SIG-M5 (cell line): ENCODE results near the gene SCARB1.

ENCODE experiments used
- DNase-seq: peaks from one replicate; lab custom pipeline; 2025; lab: John Stamatoyannopoulos, UW

Gene SCARB1

DNA sequence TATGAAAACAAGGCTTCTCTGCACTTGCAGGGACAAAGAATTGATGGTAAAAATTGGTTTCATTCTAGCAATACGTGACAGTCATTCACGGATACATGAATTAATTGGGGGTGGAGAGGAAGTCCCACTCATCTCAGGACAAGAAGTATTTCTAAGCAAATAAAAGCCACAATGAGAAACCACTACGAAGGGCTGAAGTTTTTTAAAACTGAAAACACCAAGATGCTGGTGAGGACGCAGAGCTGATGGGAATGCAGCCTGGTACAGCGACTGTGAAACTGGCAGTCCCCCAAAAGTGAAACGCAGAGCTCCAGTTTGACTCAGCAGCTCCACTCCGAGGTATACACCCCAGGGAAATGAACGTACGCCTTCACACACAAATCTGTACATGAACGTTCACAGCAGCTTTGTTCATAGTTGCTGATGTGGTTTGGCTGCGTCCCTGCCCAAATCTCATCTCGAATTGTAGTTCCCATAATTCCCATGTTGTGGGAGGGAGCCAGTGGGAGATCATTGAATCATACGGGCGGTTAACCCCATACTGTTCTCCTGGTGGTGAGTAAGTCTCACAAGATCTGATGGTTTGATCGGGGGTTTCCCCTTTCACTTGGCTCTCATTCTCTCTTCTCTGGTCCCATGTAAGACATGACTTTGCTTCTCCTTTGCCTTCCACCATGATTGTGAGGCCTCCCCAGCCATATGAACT, 89.0 kb downstream of the SCARB1 start:
- no peak for DNase-seq

DNA sequence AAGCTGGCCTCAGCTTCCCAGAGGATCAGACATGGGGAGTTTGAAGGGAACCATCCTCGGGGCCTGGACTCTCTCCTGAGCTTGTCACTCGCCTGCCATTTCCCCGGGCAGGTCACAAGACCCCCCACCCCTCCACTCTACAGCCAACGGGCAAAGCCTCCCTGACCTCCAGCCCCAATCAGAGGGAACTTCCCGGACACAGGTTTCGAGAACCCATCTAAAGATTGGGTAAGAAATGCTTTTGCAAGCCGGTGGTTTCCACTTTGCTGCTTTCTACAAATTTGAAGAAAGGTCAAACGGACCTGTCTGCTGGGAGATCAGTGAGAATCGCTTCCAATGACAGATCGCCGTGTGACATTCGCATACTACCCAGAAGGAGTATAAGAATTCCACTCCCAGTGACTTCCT, 89.6 kb downstream of the SCARB1 start:
- DNase-seq: no peak

DNA sequence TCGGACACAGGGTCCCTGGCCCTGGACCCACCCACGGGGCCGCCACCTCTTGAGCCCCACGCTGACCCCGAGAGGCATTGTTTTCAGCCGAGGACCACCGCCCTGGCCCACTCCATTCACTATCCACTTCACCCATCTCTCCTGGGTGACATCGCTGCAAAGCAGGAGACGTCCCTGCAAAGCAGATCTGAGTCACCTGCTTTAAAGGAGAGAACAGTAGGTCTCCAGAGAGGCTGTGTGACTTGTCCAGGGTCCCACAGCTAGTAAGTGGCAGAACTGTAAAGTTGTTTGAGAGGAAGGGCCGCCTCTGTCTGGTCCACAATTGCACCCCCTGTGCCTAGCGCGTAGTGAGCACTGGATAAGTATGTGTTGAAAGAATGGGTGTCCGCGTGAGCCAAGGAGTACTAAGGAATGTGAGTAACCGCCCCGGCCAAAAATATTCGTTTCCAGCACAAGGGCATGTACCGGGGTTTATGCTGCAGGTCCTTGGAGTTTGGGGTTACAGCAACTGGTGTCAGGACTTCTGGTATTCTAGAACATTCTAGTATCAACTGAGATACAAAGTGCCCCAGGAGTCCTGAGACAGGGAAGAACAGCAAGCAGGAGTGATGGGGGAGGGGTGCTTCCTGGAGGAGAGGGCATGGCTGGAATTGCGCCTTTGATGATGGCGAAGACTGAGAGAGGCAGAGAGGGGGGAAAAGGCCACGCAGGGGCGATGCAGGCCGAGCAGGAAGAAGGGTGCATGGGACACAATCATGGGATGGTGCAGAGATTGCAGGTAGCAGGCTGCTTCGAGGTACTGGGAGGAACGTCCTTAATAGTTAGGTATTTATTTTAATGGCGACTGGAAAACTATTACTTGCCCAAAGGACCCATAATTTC, 91.1 kb downstream of the SCARB1 start:
- DNase-seq: no peak

DNA sequence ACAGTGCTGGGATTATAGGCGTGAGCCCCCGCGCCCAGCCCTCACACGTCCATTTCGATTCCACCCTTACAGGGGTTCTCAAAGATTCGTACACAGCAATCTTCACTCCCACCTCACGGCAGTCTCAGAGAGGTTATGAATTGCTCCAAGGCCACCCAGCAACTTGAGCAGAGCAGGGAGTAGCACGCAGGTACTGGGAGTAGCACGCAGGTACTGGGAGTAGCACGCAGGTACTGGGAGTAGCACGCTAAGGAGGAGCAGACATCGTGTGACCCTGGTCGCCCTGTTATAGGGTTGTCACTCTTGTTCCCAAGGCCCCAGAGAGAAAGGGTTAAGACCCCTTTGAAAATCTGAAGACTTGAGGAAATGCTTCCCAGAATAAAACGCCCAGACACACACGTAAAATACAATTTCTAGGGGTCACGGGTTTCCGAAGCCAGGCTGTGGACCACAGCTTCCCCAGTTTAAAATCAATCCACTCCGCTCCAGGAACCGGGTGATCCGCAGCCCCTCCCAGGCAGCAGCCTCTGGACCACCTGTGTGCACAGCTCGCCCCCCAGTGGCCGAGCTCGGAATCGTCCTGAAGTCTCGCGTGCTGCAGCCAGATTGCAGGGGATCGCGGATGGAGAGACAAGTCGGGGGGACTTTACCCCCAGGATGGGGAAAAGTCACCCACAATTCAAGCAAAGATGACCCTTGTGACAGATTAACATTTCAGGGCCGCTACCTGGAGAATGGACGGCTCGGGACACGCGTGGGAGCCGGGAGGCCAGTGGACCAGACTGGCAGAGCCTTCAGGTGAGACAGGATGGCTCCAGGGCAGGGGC, 92.0 kb downstream of the SCARB1 start:
- DNase-seq: no peak

DNA sequence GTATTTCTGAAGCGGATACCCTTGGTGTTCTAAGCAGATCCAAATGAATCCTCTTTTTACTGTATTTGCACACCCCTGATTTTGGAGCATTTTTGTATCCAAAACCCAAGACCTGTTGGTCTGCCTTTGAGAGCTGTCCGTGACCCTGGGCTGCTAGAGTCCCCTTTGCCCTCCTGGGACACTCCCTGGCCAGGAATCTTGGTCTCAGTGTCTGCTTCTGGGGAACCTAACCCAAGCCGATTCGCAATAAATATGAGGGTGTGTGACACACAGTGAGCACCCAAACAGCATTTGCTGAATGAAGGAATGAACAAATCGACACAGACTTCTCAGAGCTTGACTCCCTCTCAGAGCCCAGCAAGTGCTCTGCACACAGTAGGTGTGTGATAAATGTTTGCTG, 92.9 kb downstream of the SCARB1 start:
- no peak for DNase-seq

DNA sequence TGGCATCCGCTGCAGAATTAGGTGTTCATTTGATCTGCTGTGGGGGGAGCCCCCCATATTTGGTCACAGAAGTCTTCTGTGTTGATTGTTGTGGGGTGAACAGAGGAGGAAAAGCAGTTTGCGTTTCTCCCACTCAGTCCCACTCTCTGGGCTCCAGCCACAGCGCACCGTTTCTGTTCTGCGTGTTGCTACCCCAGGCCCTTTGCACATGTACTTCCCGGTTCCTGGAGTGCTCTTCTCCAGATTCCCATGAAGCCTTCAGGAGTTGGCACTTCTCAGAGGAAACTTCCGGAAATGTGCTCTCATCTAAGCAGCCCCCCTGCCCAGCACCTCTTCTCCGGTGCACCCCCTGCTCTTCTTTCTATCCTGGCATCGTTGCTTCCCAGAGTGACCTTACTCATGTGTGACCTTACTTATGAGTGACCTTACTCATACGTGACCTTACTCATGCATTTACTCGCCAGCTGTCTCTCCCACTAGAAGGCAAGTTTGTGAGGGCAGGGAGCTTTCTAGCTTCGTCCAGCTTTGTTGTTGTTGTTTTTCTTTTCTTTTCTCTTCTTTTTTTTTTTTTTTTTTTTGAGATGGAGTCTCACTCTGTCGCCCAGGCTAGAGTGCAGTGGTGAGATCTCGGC, 93.7 kb downstream of the SCARB1 start:
- DNase-seq: no peak

DNA sequence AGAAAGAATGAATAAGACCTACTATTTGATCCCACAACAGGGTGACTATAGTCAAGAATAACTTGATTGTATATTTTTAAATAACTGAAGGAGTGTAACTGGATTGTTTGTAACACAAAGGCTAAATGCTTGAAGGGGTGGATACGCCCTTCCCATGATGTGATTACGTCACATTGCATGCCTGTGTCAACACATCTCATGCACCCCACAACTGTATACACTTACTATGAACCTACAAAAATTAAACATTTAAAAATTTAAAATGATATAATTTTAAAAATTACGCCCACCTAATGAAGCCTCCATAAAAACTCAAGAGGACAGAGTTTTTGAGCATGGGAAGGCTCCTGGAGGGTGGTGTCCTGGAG, 94.5 kb downstream of the SCARB1 start:
- DNase-seq: no peak

DNA sequence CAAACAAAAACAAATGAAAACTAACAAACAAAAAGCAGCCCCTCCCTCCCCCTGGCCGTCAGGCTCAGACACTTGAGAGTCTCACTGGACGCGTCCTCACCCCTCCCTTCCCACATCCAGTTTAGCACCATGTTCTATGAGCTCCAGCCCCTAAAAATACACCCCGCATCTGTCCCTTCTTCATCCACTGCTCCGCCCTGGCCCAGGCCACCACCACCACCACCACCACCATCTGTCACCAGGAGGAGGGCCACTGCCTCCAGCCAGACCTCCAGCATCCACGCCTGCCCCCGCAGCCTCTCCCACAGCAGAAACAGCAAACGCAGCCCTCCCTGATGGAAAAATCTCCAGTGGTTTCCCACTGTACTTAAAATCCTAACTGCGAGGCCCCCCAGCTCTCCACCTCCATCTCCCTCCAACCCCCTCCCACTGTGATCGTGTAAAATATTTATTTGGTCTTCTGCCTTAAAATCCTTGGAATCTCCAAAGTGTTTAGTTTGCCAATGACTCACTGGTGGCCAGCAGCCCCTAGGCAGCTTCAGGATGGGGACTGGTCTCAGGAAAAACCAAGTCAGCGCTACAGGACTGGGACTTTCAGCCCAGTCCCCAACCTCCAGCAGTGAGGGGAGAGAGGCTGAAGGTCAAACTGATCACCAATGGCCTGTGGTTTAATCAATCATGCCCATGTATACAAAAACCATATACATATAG, 95.1 kb downstream of the SCARB1 start:
- no peak for DNase-seq

DNA sequence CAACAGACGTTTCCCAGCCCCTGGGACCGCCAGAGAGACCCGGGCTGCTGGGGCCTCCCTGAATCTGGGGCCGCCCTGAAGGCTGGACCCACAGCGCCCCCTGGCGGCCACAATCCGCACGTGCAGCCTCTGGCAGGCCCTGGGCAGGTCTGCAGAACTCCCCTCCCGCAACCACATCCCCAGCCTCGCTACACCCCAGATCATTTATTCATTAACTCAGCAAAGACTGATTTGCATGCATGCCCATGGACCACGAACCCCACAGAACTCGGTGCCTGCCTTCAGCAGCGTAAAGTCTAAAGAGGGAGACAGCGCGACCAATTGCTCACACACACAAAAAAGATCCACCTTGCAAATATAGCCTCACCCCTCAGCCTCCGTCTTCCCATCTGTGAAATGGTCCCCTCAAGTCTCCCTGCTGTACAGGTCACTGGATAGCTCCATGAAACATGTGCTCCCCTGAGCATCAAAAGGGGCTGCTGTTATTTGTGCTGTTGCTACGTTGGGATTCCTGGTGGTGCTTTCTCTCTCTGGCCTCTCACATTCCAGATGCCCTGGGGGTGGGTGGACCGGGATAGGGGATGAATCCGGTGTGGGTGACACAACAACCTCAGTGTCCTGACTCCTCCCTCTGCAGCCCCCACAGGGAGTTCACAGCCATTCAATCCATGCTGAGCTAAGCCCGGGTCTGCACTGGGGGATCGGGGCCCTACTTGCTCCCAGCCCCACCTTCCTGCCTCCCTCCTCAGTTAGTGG, 96.4 kb downstream of the SCARB1 start:
- no peak for DNase-seq

DNA sequence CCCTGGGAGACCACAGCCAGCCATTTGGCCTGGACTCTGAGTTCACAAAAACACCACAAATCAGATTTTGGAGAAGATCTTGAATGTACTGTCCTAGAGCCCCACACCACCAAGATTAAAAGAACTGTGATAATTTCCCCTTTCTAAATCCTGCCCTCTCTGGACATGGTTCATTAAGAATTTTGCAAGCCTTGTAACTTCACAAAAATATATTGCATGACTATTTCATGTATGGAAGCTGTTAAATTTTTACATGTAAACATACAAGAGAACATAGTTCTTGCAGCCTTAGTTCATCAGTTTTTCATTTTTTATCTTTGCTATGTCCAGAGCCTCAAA, 97.0 kb downstream of the SCARB1 start:
- DNase-seq: no peak

DNA sequence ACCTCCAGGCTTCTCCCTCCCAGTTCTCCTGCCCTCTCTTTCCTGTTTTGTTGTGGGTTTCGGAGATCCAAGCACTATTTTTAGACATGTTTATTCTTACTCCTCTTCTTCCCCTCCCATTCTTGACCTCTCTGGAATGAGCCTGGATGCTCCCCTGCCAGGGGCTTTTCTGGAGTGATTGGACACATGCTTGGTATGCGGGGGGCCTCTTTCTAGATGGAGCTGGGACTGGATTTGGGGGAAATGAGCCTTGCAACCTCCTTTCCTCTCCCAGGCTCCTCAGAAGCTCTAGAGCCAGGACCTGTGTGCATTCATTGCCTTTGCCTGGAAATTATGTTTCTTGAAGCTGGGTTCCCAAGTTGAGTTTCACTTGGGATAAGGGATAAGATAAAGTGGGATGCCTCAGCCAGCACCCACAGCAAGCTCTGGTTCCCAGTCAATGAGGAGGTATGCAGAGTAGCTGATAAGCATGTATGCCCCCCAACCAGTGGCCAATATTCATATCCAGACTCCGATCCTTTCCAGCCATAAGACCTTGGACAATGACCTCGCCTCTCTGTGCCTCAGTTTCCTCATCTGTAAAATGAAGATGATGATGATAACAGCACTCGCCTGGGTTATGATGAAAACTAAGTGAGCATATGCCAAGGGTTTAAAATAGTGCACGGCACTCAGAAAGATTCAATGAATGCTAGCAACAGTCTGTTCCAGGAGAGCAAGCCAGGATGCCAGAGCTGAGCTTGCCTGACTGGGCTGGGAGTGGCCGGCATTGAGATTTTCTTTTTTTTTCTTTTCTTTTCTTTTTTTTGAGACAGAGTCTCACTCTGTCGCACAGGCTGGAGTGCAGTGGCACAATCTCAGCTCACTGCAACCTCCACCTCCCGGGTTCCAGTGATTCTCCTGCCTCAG, 97.8 kb downstream of the SCARB1 start:
- DNase-seq: no peak

DNA sequence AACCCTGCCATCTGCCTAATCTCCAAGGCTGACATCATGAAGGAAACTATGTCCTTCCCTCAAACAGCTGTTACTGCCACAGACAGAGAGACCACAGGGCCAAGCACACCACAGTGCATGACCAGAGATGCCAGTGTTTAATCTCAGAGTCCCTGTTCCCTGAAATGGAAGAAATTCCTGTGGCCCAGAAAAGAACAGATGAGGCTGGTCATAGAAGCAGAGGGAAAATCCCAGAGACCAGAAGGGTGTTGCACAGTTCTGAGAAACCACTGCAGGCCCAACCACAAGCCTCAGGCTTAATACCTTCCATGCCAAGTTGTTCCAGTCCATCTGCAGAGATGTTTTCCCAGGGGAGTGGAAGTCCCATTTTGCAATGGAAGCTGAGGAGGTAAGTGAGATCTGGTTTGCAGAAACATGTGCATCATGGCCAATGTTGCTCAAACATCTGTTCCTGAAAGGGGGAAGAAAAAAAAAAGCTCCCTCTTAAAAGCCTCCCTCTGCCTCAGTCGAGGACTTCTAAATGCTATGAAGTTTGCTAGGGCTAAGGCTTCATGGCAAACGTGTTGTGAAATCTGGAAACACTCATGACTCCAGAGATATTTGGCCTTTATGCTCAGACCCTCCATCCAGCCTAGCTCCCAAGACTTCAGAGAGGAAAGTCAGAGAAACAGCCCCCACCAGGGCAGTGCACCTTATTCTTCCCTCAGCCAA, 98.6 kb downstream of the SCARB1 start:
- DNase-seq: no peak

DNA sequence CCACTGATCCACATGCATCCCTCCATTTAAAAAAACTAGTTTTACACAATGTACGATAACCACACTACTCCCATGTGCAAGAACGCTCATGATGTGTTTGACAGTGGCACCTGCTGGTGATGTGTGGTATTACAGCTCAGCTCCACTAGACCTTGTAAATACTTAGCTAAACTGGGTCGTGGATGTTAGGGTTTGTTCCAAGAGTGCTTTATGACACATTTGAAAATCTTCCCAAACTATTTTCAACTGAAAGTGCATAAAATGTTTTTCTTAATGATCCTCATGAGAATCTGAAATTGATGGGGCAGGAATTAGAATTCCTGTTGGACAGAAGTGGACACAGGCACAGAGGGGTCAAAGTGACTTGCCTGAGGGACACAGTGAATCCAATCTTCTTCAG, 99.2 kb downstream of the SCARB1 start:
- DNase-seq: no peak

DNA sequence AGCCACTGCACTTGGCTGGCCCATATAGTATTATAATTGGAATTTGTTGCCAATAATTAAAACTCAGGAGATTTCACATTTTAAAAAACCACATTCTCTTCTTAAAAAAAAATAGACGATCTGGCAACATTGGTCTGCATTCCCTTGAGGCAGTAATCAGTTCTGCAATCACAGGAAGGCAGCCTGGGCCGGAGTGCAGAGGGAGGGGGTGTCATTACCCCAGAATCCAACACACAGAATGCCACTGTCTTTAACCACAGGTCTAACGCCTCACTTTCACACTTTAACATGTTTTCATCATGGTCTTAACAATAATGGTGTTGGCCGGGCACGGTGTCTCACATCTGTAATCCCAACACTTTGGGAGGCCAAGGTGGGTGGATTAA, 100.1 kb downstream of the SCARB1 start:
- no peak for DNase-seq

DNA sequence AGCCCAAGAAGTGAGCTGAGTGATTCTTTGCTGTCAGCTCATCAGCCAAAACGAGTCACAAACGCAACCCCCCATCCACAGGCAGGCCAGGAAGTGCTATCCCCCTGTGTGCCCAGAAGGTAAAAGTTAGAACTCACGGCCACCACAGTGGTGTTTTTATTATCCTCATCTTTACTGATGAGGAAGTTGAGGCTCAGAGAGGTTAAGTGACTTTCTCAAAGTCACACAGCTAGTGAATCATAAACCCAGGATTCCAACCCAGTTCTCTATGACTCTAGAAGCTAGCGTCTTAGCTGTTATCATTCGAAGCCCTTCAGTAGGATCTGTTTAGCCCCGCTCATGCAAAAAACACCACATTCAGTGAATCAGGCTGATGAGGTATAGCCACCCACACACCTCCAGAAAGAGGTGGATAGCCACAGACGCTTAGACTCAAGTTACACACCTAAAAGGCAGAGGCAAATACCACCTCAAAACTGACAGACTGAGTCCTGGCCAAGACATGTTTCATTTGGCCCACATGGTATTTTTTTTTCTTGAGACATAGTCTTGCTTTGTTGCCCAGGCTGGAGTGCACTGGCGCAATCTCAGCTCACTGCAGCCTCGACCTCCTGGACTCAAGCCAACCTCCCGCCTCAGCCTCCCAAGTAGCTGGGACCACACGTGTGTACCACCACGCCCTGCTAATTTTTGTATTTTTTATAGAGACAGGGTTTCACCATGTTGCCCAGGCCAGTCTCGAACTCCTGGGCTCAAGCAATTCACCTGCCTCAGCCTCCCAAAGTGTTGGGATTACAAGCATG, 100.7 kb downstream of the SCARB1 start:
- DNase-seq: no peak

DNA sequence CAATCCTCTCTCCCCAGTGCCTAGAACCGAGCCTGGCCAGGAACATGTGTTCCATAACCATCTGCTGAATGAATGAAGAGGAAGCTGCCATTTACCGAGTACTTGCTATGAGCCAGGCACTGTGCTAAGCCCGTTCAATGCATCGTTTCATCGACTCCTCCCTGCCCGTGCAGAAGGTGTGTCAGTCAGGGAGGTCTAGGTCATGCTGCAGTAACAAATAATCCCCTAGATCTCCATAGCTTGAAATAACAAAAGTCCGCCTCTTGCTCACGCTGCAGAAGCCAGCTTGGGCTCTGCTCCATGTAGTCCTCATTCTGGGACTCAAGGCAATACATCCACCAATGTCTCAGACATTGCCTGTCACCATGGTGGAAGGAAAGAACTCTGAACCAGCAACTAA, 101.3 kb downstream of the SCARB1 start:
- DNase-seq: no peak

DNA sequence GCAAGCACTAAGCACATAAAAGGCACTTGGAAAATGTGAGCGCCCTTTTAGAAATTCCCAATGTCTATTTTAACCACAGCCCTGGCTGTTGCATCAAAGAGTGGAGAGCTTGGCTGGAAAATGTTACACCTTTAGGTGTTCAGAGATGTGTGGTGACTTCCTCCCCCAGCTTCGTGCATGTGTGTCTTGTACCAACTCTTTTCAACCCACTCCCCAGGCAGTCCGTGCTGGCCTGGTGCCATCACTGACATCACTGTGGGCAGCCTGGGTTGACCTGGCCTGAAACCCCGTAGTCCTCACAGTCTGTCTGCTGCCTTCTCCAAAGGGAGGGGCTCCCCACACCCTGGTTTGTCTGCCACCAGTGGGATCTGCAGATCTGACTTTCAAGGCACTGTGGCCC, 101.8 kb downstream of the SCARB1 start:
- DNase-seq: no peak

DNA sequence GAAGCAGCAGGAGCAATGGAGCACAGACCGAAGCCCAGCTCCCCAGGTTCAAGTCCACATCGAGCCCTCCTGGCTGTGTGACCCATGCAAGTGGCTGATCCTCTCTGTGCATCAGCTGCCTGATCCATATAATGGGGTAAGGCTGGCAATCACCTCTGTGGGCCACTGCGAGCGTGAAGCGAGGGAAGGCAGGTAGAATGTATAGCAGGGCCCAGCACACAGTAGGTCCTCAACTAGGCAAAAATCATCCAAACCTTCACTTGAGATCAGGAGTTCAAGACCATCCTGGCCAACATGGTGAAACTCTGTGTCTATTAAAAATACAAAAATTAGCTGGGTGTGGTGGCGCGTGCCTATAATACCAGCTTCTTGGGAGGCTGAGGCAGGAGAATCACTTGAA, 102.6 kb downstream of the SCARB1 start:
- no peak for DNase-seq
